T-helper 2 cell treated with Interferon-gamma antibody and Interleukin-4, amounts not matched to agents 100 ng/mL and 5 ng/mL, for 36 hours (primary cell): ENCODE data around the gene AUTS2. TPM values are rescaled to one million over a fixed set of nuclear protein-coding genes. Genes with fewer than 3 reads are reported as not detected.

Source experiments
- intact Hi-C: fragments of 100-400 bp; cut with micrococcal nuclease; formaldehyde crosslinking; loops from one replicate; pipeline ENCODE4 v1.15.1; 2023
- total RNA-seq: library from RNA; stranded (reverse); gene quantifications from 2 replicates; pipeline ENCODE4 v1.2.3, GENCODE V29; 2022

The AUTS2 gene
- total RNA-seq, 1 donor from 2014 or later = 3.3 TPM

DNA sequence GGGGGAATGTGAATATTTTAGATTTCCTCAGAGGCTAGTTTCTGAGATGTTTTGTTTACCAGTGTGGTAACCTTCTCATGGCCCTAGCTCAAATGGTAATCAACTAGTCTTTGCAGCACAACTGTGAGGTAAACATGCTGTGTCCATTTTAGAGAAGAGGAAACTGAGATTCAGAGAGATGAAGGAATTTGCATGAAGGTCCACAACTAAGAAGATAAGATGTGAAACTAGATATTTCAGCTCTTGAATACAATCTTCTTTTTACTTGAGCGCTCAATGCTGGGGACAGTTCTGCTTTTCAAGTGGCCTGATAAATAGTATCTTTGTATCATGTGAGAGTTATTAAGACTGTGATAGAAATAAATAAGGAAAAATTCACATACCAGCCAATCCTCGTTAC, 245.4 kb downstream of the AUTS2 start:
- intact Hi-C loops = no loop called here

DNA sequence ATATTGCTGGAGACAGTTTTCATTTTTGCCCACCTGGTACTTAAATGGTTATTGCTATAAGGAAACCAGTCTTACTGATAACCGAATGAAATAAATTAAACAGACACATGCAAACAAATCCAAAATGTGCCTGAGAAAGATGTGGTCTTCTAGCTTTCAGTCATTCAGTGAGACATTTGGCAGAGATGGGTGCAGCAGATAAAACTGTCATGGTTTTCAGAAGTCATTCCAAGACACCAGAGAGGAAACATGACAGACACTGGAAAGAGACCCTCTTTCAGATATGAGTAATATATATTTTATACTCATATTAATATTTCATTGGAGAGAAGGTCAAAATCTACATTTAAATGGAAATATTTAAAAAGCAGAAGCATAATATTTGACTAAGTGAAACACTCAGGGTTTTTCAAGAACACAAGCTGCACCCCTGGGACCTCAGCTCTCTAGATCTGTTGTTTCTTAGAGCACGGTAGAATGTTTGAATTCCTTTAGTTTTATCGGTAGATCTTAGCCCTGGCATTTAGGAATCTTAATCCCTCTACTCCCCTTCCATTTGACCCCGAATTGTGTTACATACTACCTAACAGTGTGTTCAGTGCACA, 246.1 kb downstream of the AUTS2 start:
- intact Hi-C loops = no loop called here

GRCh38 chr7:69845721-69846495, 247.6 kb downstream of the AUTS2 start:
- intact Hi-C loops = no loop called here

- intact Hi-C loops = no loop called here
Measured at GRCh38 chr7:69847921-69848612, 249.8 kb downstream of the AUTS2 start.

- intact Hi-C loops = no loop called here
Measured at GRCh38 chr7:69849268-69849667, 251.0 kb downstream of the AUTS2 start.

DNA sequence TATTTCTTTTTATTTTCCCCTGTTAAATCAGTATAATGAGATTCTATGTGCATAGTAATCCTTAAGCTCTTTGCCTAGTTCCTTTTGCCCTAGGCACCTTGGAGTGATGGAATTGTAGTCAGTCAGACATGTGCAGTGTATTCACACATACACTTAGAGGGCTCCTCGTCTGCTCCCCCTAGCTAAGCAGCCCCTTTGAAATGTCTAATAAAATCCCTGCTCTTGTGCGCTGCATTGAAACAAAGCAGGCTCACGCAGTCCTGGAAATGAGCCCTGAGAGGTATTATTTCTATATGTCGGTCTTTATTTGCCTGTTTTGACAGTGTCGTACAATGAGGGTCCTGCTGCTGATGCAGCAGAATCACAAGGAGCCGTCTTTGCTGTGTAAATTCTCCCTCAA, 258.7 kb downstream of the AUTS2 start:
- intact Hi-C loops = no loop called here

DNA sequence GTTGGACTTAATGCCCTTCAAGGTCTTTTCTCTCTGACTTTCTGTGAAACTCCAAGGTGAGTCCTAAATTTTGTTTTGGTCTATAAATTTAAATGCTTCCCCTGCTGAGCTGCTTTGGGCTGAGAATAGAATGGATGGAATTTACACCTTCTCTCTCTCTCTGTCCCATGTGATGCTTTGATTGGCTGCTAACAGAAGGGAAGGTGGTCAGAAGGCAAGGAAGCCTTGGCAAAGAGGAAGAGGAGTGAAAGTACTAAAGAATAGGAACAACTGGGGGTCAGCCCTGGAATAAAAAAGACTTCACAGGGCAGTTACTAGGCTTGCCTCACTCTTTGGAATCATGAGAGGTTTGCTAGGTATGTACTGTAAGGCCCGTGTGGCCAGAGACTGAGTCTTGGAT, 260.2 kb downstream of the AUTS2 start:
- intact Hi-C loops = no loop called here

DNA sequence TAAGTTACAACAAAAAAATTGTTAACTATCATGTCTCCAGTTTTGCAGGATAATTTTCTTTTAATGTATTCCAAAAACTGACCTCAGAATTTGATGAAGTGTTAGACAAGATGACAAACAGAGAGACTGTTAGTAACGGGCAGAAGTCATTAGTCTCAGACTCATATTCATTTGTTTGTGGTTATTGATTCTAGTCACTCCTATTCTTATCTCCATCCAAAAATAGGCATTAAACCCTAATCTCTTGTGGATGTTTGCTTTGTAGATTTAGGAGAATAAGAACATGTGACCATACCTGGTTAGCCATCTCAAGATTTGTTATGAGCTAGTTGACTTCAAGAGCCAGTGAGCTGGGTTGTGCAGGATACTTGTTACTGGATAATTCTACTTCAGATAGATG, 261.1 kb downstream of the AUTS2 start:
- intact Hi-C loops = no loop called here

- intact Hi-C loops = no loop called here
Measured at GRCh38 chr7:69860486-69860885, 262.2 kb downstream of the AUTS2 start.

- intact Hi-C loops = no loop called here
Measured at GRCh38 chr7:69860941-69861622, 262.8 kb downstream of the AUTS2 start.

- intact Hi-C loops = no loop called here
Measured at GRCh38 chr7:69862413-69863064, 264.3 kb downstream of the AUTS2 start.

- intact Hi-C loops = no loop called here
Measured at GRCh38 chr7:69864274-69864673, 266.0 kb downstream of the AUTS2 start.

GRCh38 chr7:69864822-69865221, 266.5 kb downstream of the AUTS2 start:
- intact Hi-C loops = no loop called here

GRCh38 chr7:69868921-69869320, 270.6 kb downstream of the AUTS2 start:
- intact Hi-C loops = no loop called here

DNA sequence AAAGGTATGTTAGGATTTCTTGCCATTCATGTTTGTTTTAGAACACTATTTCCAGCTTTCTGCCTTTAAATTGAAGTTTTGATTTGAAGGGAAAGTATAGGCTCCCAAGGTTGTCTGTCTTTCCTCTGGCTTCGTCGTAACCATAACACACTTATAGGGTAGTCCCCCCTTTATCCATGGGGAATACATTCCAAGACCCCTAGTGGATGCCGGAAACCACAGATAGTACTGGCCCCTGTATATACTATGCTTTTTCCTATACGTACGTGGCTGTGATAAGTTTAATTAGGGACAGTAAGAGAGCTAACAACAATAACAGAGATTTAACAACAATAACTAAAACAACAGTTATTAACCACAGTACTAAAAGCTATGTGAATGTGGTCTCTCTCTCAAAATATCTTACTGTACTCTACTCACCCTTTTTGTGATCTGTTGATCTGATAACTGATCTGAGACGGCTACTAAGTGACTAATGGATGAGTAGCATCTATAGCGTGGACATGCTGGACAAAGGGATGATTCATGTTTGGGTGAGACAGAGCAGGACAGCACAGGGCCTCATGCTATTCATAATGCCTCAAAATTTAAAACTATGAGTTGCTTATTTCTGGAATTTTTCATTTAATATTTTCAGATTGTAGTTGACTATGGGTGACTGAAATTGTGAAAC, 273.1 kb downstream of the AUTS2 start:
- intact Hi-C loops = no loop called here

GRCh38 chr7:69871886-69872569, 273.8 kb downstream of the AUTS2 start:
- intact Hi-C loops = no loop called here

DNA sequence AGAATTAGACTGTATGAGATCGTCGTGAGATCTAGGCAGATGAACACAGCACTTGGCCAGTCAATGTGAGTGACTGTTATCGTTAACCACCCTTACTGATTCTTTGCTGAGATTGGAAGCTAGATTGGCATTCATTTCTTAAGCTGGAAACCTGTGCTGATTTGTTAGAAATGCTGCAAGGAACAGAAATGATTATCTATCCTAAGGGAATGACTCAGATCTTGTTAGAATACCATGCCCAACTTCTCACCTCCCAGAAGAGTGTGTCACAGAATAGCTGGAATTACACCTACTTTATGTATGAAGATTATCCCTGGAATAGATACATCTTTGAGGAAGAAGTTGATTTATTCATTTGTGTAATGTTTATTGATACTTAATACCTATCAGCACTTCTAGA, 275.2 kb downstream of the AUTS2 start:
- intact Hi-C loops = no loop called here

- intact Hi-C loops = no loop called here
Measured at GRCh38 chr7:69878015-69878414, 279.7 kb downstream of the AUTS2 start.

- intact Hi-C loops = no loop called here
Measured at GRCh38 chr7:69878591-69878990, 280.3 kb downstream of the AUTS2 start.

DNA sequence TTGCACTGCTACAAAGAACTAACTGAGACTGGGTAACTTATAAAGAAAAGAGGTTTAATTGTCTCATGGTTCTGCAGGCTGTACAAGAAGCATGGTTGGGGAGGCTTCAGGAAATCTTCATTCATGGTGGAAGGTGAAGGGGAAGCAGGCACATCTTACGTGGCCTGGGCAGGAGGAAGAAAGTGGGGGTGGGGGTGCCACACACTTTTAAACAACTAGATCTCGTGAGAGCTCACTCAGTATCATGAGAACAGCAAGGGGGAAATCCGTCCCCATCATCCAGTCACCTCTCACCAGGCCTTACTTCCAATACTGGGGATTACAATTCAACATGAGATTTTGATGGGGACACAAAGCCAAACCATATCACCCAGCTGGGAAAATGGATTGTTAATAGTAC, 281.7 kb downstream of the AUTS2 start:
- intact Hi-C loops = no loop called here
